Heart right ventricle (tissue), 16 donors: ENCODE data around the gene BCL10. TPM values are rescaled to one million over a fixed set of nuclear protein-coding genes. Genes with fewer than 3 reads are reported as not detected.

Experiments used
- ATAC-seq, 8 donors: fragments of 200-7000 bp; cut with Tn5 transposase; one replicate each; pipeline ENCODE4 v1.9.1; 2020; ENCODE audit warnings: mild to moderate bottlenecking in 8 of 8, moderate library complexity in 8 of 8, moderate number of reproducible peaks in 1 of 8
- DNase-seq, 2 donors: peaks; one replicate each; pipeline ENCODE4 v3.0.0-alpha.2; 2020
- H3K27ac ChIP-seq, 10 donors: fragments of 200-600 bp; sonication (generic) in 2 of 10; one replicate each; pipeline versions ENCODE4 v1.5.0 to v1.8.0; 2020 to 2022; ENCODE audit warnings: mild to moderate bottlenecking in 3 of 10
- H3K27me3 ChIP-seq, 7 donors: fragments of 200-600 bp; one replicate each; pipeline ENCODE4 v1.8.0; 2021 to 2022; ENCODE audit warnings: mild to moderate bottlenecking in 2 of 7
- H3K36me3 ChIP-seq, 9 donors: fragments of 200-600 bp; sonication (generic) in 1 of 9; one replicate each; pipeline versions ENCODE4 v1.5.0 to v1.8.0; 2020 to 2022; ENCODE audit warnings: mild to moderate bottlenecking in 2 of 9
- H3K4me1 ChIP-seq, 9 donors: fragments of 200-600 bp; sonication (generic) in 1 of 9; one replicate each; pipeline versions ENCODE4 v1.5.0 to v1.8.0; 2020 to 2022; ENCODE audit warnings: mild to moderate bottlenecking in 4 of 9
- H3K4me3 ChIP-seq, 10 donors: fragments of 200-600 bp; sonication (generic) in 2 of 10; one replicate each; pipeline versions ENCODE4 v1.5.0 to v1.8.0; 2020 to 2022; ENCODE audit warnings: mild to moderate bottlenecking in 7 of 10, moderate library complexity in 2 of 10
- H3K9me3 ChIP-seq, 11 donors: fragments of 200-600 bp in 10 of 11; sonication (generic) in 2 of 11; one replicate each; pipeline versions ENCODE4 v1.5.0 to v1.8.0; 2013 to 2022; ENCODE audit warnings: mild to moderate bottlenecking in 2 of 11, control low read depth in 1 of 11, moderate library complexity in 1 of 11
- whole genome bisulfite sequencing, 2 donors: extraction: QIAGEN DNeasy Blood & Tissue Kit; methylation state at CpG; one replicate each; pipeline ENCODE4 v1.1.7; 2013; ENCODE audit warnings: inconsistent platforms in 1 of 2; 5-methylcytosine and 5-hydroxymethylcytosine counted together
- intact Hi-C, 10 donors: fragments of 100-400 bp; cut with DNase I; formaldehyde crosslinking; loops; one replicate each; pipeline versions ENCODE4 v1.11.1 to v1.14.2; 2022
- polyA plus RNA-seq, 2 donors: library from polyadenylated mRNA; stranded (reverse); fragments of 200-250 nt; gene quantifications; one replicate each; pipeline ENCODE4 v1.2.3, GENCODE V29; 2013
- total RNA-seq, 10 donors: library from RNA; stranded (reverse); fragmentation: NEBNext Ultra II Directional in 3 of 10; extraction: Animal tissue kit (Norgen Biotek cat#: 25700) in 3 of 10; gene quantifications; one replicate each; pipeline versions ENCODE4 v1.2.1 to v1.2.4, GENCODE V29; 2021 to 2023
- TF ChIP-seq, protein P1 (sequence below), 9 donors: fragments of 200-600 bp; sonication (generic) in 2 of 9; IDR thresholded peaks; one replicate each; pipeline versions ENCODE4 v1.5.0 to v1.8.0; 2021 to 2022; ENCODE audit warnings: antibody characterized with exemption in 9 of 9, mild to moderate bottlenecking in 5 of 9, moderate library complexity in 1 of 9
- donor health status: Arrhythmogenic right ventricular cardiomyopathy.
- donor health status: ischemic (EF 13 %, LVEDD 7.1; RV severe dilation, severe dysfunction).
- donor health status: healthy with polysubstance abuse.
- donor health status: DM: no; HTN: yes; CAD: no.
- donor health status: DM: no; HTN: no; CAD: no.
- donor health status: ischemic (EF 25% LVEDD 6.9; RV normal size, moderate dysfunction).
- donor health status: ischemic (EF 25% LVEDD 5.7; RV mildly dilated, moderate dysfunction).
- donor health status: healthy.
- donor health status: DM: yes; HTN: yes; CAD: no.
- donor health status: Ischemic cardiomyopathy.
- donor health status: ischemic (EF 35%, LVEDD 5.7; RV mildly dilated, moderate dysfunction).
- donor health status: nonischemic (EF 11% LVEDD 7.7; RV severe dilation, severe dysfunction).
- donor health status: DM: yes; HTN: yes; CAD: no.
- donor health status: PGD.
- donor health status: ischemic (EF 29% LVEDD 5.4; RV normal size, mild dysfunction).
- donor health status: nonischemic (EF 23%, LVEDD 6.1; RV moderate dilation, normal function).

BCL10 gene
- total and polyA plus RNA-seq, 12 donors, result 4.1 to 15.3 (median 8.9) TPM

DNA sequence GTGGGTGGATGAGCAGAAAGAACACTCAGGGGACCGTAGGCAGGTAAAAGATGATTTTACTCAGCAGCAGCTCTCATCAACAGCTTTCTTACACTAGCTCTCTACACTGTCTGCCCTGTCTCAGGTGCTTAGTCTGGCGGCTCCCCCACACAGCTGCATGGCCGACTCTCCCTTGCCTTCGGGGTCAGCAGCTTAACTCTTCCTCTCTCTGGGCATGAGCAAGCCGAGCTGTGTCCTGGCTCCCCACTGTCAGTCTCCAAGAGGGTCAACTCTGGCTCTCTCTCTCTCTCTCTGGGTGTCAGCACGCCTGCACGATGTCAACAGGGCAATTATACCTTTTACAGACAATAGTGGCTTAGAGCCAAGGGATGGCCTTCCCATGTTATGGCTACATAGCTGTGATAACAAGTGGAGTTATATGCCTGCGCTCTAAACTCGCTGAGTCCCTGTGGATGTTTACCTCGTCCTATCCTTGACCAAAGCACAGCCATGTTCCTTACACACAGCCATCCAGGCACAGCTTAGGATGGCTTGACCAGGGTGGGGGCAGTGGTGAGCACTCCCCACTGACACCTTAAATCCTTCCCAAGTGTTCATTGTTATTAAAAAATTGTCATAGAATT lies 3.1 kb upstream of the BCL10 start:
- H3K27me3 ChIP-seq, result no peaks in the 10 kb centered on the region
- TF ChIP-seq, protein P1, sequence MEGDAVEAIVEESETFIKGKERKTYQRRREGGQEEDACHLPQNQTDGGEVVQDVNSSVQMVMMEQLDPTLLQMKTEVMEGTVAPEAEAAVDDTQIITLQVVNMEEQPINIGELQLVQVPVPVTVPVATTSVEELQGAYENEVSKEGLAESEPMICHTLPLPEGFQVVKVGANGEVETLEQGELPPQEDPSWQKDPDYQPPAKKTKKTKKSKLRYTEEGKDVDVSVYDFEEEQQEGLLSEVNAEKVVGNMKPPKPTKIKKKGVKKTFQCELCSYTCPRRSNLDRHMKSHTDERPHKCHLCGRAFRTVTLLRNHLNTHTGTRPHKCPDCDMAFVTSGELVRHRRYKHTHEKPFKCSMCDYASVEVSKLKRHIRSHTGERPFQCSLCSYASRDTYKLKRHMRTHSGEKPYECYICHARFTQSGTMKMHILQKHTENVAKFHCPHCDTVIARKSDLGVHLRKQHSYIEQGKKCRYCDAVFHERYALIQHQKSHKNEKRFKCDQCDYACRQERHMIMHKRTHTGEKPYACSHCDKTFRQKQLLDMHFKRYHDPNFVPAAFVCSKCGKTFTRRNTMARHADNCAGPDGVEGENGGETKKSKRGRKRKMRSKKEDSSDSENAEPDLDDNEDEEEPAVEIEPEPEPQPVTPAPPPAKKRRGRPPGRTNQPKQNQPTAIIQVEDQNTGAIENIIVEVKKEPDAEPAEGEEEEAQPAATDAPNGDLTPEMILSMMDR (IDR thresholded peaks at IDR 0.05), result no peak
- WGBS, 2 donors, result 76 to 79% methylated on average over 10 of the region's 10 CpGs
- peak overlapping the region in 3 of 10 donors; percentile 17 to 87 (median 23) for H3K27ac ChIP-seq
- no peaks in the 10 kb centered on the region for H3K9me3 ChIP-seq
- no peak for DNase-seq
- H3K4me1 ChIP-seq, result peaks cover 4 to 36% (median 16%) of the 10 kb centered on the region in 9 donors
- no peak for ATAC-seq
- H3K36me3 ChIP-seq, result no peaks in the 10 kb centered on the region
- intact Hi-C loops, result loop anchor here in 1 of 10 donors (5.0 kb wide), 1 partner anchor 298 kb away; no protein-coding TSS in a partner anchor
- no peak overlapping the region for H3K4me3 ChIP-seq

DNA sequence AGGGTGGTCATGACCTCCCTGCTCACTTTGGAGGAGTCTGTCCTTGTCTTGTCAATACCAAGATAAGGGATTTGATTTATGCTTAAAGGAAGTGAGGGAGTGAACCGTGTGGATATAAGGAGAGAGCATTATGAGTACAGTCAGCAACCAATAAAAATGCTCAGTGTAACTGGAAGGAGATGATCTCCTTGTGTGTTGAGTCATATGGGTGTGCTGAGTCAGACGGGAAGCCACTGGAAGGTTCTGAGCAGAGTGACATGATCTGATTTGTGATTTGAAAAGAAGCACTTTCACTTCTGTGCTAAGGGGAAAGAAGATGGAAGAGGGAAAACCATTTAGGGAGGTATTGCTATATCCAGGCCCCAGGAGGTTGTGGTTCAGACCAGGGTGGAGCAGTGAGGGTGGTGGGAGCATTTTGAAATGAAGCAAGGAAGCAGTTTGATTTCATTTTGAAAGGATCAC lies 2.5 kb upstream of the BCL10 start:
- peak overlapping the region in 3 of 10 donors; percentile 17 to 87 (median 23) for H3K27ac ChIP-seq
- H3K4me3 ChIP-seq, result no peak overlapping the region
- no peaks in the 10 kb centered on the region for H3K9me3 ChIP-seq
- peaks cover 10 to 43% (median 23%) of the 10 kb centered on the region in 9 donors for H3K4me1 ChIP-seq
- no peaks in the 10 kb centered on the region for H3K36me3 ChIP-seq
- TF ChIP-seq, protein P1 (IDR thresholded peaks at IDR 0.05), result no peak
- whole genome bisulfite sequencing, 2 donors, result 36 to 38% methylated on average over 2 of the region's 2 CpGs
- DNase-seq (no peak), ATAC-seq (no peak)
- no peaks in the 10 kb centered on the region for H3K27me3 ChIP-seq
- intact Hi-C loops, result loop anchor here in 1 of 10 donors (5.0 kb wide), 1 partner anchor 298 kb away; no protein-coding TSS in a partner anchor

DNA sequence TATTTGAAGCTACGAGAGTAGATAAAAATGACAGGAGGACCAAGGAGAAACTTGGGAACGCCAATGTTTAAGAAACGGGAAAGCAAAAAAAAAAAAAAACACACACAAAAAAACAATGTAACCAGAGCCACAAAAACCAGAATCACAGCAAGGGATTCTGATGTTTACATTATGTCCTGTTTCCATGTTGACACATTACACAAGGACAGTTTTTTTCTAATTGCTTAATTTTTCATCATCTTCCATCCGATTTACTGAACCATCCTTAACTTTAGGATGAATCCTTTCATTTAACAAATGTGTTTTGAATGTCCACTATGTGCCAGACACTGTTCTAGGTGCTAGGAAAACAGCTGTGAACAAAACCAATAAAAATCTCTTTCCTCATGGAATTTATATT lies 1.4 kb upstream of the BCL10 start:
- no peak for DNase-seq
- H3K9me3 ChIP-seq, result no peaks in the 10 kb centered on the region
- H3K27ac ChIP-seq, result peak overlapping the region in 2 of 10 donors; percentile 87 to 97
- intact Hi-C loops, result loop anchor here in 1 of 10 donors (2.0 to 5.0 kb wide), 2 partner anchors 19 to 299 kb away; partner anchors contain the start of gene C1orf52
- no peaks in the 10 kb centered on the region for H3K27me3 ChIP-seq
- TF ChIP-seq, protein P1 (IDR thresholded peaks at IDR 0.05), result no peak
- peaks cover 0 to 4% (median 0%) of the 10 kb centered on the region in 9 donors for H3K36me3 ChIP-seq
- ATAC-seq, result no peak
- no peak overlapping the region for H3K4me3 ChIP-seq
- H3K4me1 ChIP-seq, result peaks cover 12 to 54% (median 31%) of the 10 kb centered on the region in 9 donors
- 95 to 97% methylated on average over 4 of the region's 4 CpGs for WGBS, 2 donors

DNA sequence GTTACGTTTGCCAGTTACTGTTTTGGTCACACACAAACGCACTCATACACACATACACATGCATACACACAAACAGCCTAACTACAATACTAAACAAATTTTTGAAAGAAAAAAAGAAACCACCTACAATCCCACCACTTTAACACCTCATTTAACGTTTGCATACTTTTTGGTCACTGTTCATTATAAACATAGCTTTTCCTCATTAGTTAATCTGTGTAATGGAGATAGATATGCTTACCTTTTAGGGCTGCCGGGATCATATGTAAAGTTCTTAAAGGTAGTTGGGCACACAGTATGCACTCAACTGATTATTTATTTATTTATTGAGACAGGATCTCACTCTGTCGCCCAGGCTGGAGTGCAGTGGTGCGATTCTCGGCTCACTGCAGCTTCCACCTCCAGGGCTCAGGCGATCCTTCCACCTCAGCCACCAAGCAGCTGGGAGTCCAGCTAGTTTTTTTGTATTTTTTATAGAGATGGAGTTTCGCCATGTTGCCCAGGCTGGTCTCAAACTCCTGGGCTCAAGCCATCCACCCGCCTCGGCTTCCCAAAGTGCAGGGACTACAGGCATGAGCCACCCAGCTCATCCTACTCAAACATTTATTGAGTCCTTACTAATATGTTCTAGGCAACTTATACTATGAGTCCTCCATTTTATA lies 677 bp upstream of the BCL10 start:
- peaks cover 0 to 11% (median 0%) of the 10 kb centered on the region in 9 donors for H3K36me3 ChIP-seq
- no peaks in the 10 kb centered on the region for H3K27me3 ChIP-seq
- no peak for ATAC-seq
- 64 to 66% methylated on average over 11 of the region's 11 CpGs for WGBS, 2 donors
- intact Hi-C loops, result loop anchor here in 1 of 10 donors (1.0 to 5.0 kb wide), 3 partner anchors 18 to 300 kb away; partner anchors contain the start of gene C1orf52
- no peak for DNase-seq
- no peaks in the 10 kb centered on the region for H3K9me3 ChIP-seq
- peak overlapping the region; percentile 68 to 99 (median 96) for H3K27ac ChIP-seq
- peaks cover 12 to 60% (median 31%) of the 10 kb centered on the region in 9 donors for H3K4me1 ChIP-seq
- TF ChIP-seq, protein P1 (IDR thresholded peaks at IDR 0.05), result no peak
- peak overlapping the region in 9 of 10 donors; percentile 78 to 98 (median 91) for H3K4me3 ChIP-seq
